GM19351 (cell line): ENCODE data around the gene PSRC1.
"Not testable (repeated sequence)": the region's sequence is repeated elsewhere in the genome, so short reads cannot be mapped to it uniquely, and the experiment has no call there.

Experiments
- ATAC-seq: cut with Tn5 transposase; IDR thresholded peaks from one replicate; pipeline ENCODE4 v1.9.1; 2021; ENCODE audit warnings: mild to moderate bottlenecking, moderate library complexity; ENCODE audit not compliant: unreplicated experiment

PSRC1 gene

DNA sequence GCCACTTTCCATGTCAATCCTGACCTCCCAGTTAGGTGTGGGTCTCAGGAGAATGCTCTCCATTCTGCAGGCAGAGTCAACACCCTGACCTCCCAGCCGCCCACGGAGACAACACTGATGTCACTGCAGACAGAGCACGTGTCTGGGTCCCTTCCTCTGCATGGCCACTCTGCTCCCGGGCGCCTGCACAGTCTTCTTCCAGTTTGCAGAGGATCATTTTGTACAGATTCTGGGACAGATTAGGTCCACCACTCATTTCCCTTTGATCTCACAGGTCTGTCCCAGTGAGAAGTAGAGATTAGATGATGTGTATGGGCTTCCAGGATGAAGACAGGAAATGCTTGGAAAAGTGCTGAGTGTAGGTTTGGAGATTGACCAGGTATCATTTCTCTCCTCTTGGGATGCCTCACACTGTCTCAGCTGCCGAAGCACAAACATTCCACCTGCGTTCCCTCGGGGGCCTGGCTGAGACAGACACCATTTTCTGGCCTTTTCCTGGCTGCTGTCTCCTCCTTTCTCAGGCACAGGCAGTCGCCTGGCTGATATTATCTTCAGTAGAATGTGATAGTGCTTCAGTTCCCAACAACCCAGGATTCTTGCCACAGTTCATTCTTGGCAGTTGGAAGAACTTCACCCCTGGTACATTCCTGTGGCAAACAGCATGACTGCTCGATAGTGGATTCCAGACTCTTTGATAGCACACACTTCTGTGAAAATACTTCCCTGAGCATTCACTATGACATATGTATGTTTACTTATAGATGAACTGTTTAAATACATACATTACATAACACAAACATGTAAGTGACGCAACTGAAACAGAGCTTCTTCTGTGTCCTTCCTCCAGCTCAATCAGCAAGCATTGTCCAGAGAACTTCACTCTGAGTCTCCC is 16.0 kb upstream of the PSRC1 start:
- ATAC-seq: no peak

- no peak for ATAC-seq
Measured at GRCh38 chr1:109296782-109297181, 13.8 kb upstream of the PSRC1 start.

DNA sequence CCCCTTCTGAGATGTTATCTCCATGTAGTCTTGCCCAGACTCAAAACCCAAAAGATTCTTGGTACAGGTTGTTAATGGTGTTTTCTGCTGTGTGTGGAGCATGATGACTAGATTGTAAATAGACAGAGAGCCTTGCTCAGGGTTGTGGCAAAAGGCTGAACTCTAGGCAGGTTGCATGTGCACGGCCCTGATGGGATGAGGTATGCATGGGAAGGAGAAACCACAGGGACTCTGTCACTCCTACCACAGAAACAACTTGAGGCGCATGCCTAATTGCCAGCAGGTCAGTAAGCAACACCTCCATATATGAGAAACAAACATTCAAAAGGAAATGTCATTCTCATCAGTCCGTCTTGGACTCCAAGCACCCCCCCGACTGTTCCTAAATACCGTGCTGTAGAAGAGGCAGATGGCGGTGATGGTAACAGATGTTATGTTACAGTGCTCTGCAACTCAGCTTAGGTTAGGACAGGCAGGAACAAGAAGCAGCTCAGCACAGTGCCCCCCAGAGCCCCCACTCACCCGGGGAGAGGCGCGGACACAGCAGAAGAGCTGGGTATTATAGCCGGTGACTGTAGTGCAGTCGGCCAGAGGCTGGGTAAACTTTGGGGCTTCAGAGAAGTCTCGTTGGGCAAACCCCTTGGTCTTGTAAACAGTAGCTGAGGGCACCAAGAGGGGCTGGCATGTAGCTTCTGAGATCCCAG is 12.9 kb upstream of the PSRC1 start:
- no peak for ATAC-seq

GRCh38 chr1:109294481-109294880 is 11.5 kb upstream of the PSRC1 start:
- no peak for ATAC-seq

DNA sequence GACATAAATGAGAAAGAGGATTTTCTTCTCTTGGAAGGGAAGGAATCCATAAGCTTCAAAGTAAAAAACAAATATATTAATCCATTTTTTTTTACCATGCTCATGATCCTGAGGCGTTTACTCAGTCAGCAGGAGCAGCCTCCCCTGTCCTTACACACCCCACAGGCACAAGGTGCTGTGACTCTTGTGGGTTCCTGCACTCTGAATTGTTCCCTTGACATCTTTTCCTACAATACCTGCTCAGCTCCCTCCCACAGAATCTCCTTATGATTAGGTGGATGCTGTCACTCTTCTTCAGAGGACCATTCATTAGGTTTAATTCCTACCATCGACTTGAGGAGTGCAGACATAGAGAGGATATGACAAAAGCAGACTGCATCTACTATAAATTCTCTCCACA is 10.1 kb upstream of the PSRC1 start:
- ATAC-seq: no peak

- ATAC-seq: no peak
Measured at GRCh38 chr1:109292364-109292763, 9.4 kb upstream of the PSRC1 start.

DNA sequence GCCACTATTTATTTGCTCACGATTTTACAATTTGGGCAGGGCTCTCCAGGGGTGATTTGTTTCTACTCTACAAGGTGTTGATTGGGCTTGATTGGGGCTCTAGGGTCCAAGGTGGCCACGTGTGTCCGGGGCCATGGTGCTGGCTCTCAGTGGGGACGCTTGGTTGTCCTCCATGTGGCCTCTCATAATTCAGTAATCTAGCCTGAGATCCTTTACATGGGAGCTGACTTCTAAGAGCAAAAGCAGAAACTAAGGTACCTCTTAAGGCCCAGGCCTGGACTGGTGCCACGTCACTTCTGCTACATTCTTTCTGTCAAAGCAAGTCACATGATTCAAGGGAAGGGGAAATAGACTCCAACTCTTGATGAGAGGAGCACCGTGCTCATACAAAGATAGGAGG is 8.1 kb upstream of the PSRC1 start:
- no peak for ATAC-seq

GRCh38 chr1:109290137-109290536 is 7.2 kb upstream of the PSRC1 start:
- no peak for ATAC-seq

GRCh38 chr1:109286762-109287161 is 3.8 kb upstream of the PSRC1 start:
- ATAC-seq: not testable (repeated sequence)

DNA sequence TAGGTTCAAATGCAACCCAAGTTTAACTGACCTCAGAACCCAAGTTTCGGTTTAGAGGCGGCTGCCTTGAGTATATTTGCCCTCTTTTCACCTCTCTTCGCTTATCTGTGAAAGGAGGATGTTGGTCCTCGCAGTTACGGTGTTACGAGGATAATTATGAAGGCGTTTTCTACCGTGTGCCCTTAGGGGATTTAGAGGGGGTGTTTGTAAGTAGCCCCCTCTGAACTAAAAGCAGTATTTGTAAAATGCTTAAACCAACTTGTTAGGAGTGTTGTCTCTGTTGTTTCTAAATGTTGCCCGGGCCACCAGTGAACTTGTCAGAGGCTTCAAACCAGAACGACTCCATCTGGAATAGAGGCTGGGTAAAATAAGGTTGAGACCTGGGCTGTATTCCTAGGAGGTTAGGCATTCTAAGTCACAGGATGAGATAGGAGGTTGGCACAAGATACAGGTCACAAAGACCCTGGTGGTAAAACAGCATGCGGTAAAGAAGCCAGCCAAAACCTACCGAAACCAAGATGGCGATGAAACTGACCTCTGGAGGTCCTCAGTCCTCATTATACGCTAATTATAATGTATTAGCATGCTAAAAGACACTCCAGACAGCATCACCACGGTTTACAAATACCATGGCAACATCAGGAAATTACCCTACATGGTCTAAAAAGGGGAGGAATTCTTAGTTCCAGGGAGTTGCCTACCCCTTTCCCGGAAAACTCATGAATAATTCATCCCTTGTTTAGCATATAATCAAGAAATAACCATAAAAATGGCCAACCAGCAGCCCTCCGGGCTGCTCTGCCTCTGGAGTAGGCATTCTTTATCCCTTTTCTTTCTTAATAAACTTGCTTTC is 1.0 kb upstream of the PSRC1 start:
- peak; percentile 40 for ATAC-seq

DNA sequence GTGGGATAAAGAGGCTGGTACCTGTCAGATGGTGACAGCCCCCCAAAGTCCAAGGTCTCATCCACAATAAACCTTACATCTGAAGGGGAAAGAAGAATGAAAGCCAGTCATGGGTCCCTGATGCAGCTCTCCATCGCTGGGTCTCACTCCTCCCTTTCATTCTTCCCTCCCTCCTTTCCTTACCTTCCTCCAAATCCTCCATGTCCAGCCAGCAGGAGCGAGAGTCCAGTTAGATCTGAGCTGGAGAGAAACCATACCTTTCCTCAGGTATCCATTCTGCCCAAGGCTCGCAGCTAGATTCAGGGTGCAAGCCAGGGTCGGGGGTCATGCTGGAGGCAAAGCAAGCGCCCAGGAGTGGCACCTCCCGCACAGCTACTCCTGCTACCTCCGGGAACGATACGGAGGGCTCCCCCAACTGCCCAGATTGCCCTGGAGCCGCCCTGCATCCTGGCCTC is 421 bp downstream of the PSRC1 start:
- no peak for ATAC-seq

GRCh38 chr1:109281680-109282496 is 1.1 kb downstream of the PSRC1 start:
- ATAC-seq: no peak

DNA sequence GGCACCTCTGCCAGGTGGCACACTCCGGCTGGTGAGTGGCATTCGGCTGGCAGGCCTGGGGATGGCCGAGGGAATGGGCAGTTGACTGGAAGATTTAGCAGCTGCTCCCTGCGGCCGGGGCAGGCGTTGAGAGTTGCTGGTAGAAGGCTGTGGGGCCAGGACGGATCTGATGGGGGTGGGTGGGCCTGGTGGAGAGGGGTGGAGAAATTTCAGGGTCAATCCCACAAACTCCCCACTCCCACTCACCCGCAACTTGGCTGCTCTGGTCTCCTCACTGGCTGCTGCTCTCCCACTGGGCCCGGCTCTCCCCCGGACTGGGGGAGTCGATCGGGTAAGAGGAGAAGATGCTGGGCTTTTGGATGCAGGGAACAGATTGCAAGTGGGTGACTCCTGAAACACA is 2.1 kb downstream of the PSRC1 start:
- ATAC-seq: no peak

DNA sequence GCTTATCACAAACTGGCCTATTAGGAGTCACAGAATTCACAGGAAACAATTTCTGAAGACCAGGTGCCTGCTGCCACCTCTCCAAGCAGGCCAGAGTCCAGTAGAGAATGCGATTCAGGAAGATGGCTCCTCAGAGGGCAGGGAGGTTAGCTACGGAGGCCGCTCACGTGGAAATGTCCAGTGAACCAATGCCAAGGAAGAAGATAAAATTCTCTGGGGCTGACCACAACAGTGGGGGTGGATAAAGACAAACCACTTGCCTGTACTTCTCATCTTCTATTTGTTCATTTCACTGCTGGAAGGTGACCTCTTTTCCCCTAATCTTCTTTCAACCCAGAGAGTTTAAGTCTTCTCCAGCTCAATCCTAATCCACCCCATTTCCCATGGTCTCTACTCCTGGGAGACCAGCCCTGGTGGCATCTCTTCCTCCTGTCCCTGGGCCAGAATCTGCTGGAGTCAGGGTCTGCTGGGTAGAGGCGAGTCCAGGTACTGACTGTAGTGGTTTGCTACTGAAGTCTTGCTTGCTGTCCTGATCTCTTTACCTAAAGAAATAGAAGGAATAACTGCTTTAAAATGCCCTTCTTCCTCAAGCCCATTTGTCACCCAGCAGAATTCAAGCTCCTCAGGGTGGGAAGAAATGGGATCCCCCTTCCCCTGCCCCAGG is 3.2 kb downstream of the PSRC1 start:
- no peak for ATAC-seq

- peak; percentile 90 for ATAC-seq
Measured at GRCh38 chr1:109277434-109278204, 5.3 kb downstream of the PSRC1 start.

GRCh38 chr1:109275706-109276345 is 7.1 kb downstream of the PSRC1 start:
- no peak for ATAC-seq

DNA sequence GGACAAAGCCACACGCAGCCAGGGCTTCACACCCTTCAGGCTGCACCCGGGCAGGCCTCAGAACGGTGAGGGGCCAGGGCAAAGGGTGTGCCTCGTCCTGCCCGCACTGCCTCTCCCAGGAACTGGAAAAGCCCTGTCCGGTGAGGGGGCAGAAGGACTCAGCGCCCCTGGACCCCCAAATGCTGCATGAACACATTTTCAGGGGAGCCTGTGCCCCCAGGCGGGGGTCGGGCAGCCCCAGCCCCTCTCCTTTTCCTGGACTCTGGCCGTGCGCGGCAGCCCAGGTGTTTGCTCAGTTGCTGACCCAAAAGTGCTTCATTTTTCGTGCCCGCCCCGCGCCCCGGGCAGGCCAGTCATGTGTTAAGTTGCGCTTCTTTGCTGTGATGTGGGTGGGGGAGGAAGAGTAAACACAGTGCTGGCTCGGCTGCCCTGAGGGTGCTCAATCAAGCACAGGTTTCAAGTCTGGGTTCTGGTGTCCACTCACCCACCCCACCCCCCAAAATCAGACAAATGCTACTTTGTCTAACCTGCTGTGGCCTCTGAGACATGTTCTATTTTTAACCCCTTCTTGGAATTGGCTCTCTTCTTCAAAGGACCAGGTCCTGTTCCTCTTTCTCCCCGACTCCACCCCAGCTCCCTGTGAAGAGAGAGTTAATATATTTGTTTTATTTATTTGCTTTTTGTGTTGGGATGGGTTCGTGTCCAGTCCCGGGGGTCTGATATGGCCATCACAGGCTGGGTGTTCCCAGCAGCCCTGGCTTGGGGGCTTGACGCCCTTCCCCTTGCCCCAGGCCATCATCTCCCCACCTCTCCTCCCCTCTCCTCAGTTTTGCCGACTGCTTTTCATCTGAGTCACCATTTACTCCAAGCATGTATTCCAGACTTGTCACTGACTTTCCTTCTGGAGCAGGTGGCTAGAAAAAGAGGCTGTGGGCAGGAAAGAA is 8.1 kb downstream of the PSRC1 start:
- no peak for ATAC-seq
